ENCODE measurements around the gene PFKP.

PFKP gene

GRCh38 chr10:3071405-3072198 lies 4.3 kb downstream of the PFKP start:
- no peak for DNase-seq (ENCODE audit: low spot score)

GRCh38 chr10:3072641-3073360 lies 5.5 kb downstream of the PFKP start:
- no peak for DNase-seq (ENCODE audit: low spot score)

GRCh38 chr10:3074145-3074665 lies 6.9 kb downstream of the PFKP start:
- no peak for DNase-seq (ENCODE audit: low spot score)

GRCh38 chr10:3074985-3075600 lies 7.7 kb downstream of the PFKP start:
- DNase-seq (ENCODE audit: low spot score): no peak

- DNase-seq (ENCODE audit: low spot score): no peak
Measured at GRCh38 chr10:3076138-3076537, 8.8 kb downstream of the PFKP start.

GRCh38 chr10:3077509-3077908 lies 10.2 kb downstream of the PFKP start:
- DNase-seq (ENCODE audit: low spot score): no peak

- no peak for DNase-seq (ENCODE audit: low spot score)
Measured at GRCh38 chr10:3077940-3078630, 10.7 kb downstream of the PFKP start.

- no peak for DNase-seq (ENCODE audit: low spot score)
Measured at GRCh38 chr10:3081383-3081981, 14.1 kb downstream of the PFKP start.

- no peak for DNase-seq (ENCODE audit: low spot score)
Measured at GRCh38 chr10:3082290-3082689, 14.9 kb downstream of the PFKP start.

- DNase-seq (ENCODE audit: low spot score): no peak
Measured at GRCh38 chr10:3085785-3086567, 18.6 kb downstream of the PFKP start.

- no peak for DNase-seq (ENCODE audit: low spot score)
Measured at GRCh38 chr10:3090388-3090787, 23.0 kb downstream of the PFKP start.

- no peak for DNase-seq (ENCODE audit: low spot score)
Measured at GRCh38 chr10:3090914-3091787, 23.8 kb downstream of the PFKP start.

- DNase-seq (ENCODE audit: low spot score): no peak
Measured at GRCh38 chr10:3091921-3092320, 24.6 kb downstream of the PFKP start.

- no peak for DNase-seq (ENCODE audit: low spot score)
Measured at GRCh38 chr10:3093996-3094395, 26.6 kb downstream of the PFKP start.

- DNase-seq (ENCODE audit: low spot score): no peak
Measured at GRCh38 chr10:3094609-3095036, 27.3 kb downstream of the PFKP start.

GRCh38 chr10:3095373-3096139 lies 28.2 kb downstream of the PFKP start:
- no peak for DNase-seq (ENCODE audit: low spot score)

- DNase-seq (ENCODE audit: low spot score): no peak
Measured at GRCh38 chr10:3096149-3096548, 28.8 kb downstream of the PFKP start.

GRCh38 chr10:3097160-3097559 lies 29.8 kb downstream of the PFKP start:
- DNase-seq (ENCODE audit: low spot score): no peak

- DNase-seq (ENCODE audit: low spot score): no peak
Measured at GRCh38 chr10:3098689-3099088, 31.3 kb downstream of the PFKP start.

All from left forelimb (tissue), 1 donor.